ENCODE data around the gene NMU.
"Not testable (repeated sequence)": the region's sequence is repeated elsewhere in the genome, so short reads cannot be mapped to it uniquely, and the experiment has no call there.

NMU gene, protein sequence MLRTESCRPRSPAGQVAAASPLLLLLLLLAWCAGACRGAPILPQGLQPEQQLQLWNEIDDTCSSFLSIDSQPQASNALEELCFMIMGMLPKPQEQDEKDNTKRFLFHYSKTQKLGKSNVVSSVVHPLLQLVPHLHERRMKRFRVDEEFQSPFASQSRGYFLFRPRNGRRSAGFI

DNA sequence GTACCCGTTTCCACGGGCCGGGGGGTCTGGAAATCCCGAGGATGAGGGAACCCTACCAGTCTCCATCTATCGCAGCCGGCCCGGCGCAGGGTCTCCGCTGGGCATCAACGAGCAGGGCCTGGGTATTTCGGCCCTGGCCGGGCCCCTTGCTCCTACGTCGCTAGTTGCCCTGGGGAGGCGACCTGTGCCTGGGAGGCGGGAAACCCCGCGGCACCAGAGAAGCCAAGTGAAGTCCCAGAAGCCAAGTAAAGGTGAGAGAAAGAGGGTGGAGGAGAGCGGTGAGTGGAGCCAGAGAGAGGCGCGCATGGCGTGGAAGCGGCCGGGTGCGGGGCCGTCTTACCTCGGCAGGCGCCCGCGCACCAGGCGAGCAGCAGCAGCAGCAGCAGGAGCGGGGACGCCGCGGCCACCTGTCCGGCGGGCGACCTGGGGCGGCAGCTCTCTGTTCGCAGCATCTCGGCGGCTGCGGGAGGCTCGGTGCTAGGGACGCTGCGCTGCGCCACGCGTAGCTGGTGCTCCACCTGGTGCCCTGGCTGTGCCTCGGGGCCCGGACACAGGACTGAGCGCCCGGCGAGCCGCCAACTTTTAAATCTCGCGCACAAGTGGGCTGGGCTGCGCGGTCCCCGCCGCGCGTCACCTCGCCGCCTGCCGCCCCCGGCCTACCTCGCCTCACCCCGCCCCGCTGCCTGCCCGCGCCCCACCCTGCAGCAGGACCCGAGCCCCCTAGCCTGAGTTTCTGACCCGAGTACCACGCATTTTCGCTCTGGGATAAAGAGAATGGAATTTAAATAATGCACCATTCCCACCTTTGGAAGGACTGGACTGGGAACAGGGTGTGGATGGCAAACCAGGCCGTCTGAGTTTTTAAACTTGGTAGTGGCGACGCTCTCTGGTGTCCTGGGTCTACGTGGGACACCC, at the start of gene NMU:
TSS of gene NMU (minus strand) at position 558 of the 915 bp plus-strand sequence. CDS start at position 452, 106 bp downstream.
- TF ChIP-seq POLR2A (IDR thresholded peaks at IDR 0.05; ENCODE audit: low read length) = no peak
- no peak for TF ChIP-seq GATA1 (IDR thresholded peaks at IDR 0.05; ENCODE audit: low read depth, low read length)
- DNase-seq = peak; percentile 57 to 63

DNA sequence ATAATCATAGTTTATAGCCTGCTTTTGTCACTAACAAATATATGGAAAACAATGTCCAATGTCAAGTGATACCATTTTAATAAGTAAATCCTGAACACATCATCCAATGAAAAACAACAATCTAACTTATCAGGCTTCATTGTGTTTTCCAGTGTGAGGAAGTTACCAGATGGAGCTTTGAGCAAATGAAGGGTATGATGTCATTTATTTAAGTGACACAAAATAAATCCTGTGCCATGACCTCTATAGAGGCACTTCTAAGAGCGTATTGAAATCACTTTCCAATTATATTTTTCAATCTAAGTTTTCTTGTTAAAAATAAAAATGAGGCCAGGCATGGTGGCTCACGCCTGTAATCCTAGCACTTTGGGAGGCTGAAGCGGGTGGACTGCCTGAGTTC, 48.2 kb upstream of the NMU start:
- TF ChIP-seq GATA1 (IDR thresholded peaks at IDR 0.05; ENCODE audit: low read depth, low read length) (no peak), POLR2A (IDR thresholded peaks at IDR 0.05; ENCODE audit: low read length) (no peak)

DNA sequence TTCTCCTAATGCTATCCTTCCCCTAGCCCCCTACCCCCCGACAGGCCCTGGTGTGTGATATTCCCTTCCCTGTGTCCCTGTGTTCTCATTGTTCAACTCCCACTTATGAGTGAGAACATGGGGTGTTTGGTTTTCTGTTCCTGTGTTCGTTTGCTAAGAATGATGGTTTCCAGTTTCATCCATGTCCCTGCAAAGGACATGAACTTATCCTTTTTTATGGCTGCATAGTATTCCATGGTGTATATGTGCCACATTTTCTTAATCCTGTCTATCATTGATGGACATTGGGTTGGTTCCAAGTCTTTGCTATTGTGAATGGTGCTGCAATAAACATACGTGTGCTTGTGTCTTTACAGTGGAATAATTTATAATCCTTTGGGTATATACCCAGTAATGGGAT, 46.7 kb upstream of the NMU start:
- not testable (repeated sequence) for DNase-seq

More for the DNA sequence above, 48.2 kb upstream of the NMU start:
- no peak for DNase-seq

DNA sequence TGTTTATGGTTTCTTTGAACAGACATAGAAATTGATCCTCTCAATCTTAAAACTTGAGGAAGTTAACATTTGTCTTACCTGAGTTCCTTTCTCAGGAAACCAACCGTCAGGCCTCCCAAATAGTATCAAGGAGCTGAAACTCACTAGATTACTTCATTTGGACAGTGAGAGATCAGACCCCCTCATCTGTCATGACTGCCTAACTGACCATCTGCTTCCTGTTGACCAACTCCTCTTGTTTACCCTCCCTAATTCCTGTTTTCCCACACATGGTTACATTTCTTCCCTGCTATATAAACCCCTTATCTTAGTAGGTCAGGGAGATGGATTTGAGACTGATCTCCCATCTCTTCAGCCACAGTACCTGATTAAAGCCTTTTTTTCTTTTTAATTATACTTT, 46.2 kb upstream of the NMU start:
- TF ChIP-seq GATA1 (IDR thresholded peaks at IDR 0.05; ENCODE audit: low read depth, low read length) = no peak
- no peak for TF ChIP-seq POLR2A (IDR thresholded peaks at IDR 0.05; ENCODE audit: low read length)
- no peak for DNase-seq

DNA sequence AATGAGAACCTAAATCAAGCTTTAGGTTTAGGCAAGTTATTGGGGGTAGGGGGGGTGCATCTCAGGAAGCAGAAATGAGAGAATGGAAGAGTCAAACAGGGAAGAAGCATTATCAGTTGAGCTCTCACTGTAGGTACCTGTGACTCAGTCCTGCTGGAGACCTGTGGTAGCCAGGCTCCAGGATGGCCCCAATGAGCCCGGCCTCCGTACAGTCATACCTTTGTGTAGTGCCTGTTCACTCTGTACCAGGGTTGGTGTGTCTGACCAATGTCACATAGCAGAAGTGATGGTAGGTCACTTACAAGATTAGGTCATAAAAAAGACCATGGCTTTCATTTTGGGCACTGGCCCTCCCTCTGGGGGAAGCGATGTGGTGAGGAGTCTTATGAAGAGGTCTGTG, 45.3 kb upstream of the NMU start:
- TF ChIP-seq POLR2A (IDR thresholded peaks at IDR 0.05; ENCODE audit: low read length) (no peak), GATA1 (IDR thresholded peaks at IDR 0.05; ENCODE audit: low read depth, low read length) (no peak)
- DNase-seq = no peak

DNA sequence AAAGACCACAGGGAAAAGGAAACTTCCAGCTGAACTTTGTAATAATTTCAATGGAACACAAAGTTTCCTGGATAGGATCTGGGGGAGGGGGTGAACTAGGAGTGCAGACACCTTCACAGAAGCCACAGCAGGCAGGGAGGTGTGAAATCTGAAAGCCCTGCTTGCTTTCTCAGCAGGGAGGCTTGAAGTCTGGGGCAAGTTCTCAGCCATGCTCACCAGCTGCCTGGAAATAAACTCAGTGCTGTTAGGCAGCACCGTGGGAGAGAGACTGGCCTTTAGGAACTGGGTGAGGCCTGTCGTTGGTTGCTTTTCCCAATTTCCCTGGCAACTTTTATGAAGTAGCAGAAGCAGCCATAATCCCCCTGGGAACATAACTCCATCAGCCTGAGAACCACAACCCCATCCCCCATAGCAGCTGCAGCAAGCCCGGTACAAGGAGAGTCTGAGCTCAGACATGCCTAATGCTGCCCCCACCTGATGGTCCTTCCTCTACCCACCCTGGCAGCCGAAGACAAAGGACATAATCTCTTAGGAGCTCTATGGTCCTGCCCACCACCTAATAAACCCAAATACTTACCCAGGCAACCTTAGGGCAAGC, 39.2 kb upstream of the NMU start:
- DNase-seq = no peak
- TF ChIP-seq POLR2A (IDR thresholded peaks at IDR 0.05; ENCODE audit: low read length) = no peak
- no peak for TF ChIP-seq GATA1 (IDR thresholded peaks at IDR 0.05; ENCODE audit: low read depth, low read length)

DNA sequence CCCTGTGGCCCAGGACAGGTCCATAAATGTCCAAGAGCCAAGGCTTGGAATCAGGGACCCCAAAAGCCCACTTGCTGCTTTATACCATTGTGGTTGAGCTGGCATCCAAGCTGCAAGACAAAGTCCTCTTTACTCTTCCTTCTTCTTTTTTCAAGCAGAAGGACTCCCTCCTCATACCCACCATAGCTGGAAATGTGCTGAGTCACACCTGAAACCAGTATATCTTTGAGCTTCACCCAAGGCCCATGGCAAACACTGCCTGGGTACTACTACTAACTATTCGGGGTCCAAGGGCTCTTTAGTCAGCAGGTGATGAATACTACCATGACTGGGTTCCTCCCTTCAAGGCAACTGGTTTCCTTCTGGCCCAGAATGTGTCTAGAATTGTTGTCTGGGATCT, 37.3 kb upstream of the NMU start:
- DNase-seq = peak; percentile 13 to 24
- TF ChIP-seq GATA1 (IDR thresholded peaks at IDR 0.05; ENCODE audit: low read depth, low read length) (no peak), POLR2A (IDR thresholded peaks at IDR 0.05; ENCODE audit: low read length) (no peak)

DNA sequence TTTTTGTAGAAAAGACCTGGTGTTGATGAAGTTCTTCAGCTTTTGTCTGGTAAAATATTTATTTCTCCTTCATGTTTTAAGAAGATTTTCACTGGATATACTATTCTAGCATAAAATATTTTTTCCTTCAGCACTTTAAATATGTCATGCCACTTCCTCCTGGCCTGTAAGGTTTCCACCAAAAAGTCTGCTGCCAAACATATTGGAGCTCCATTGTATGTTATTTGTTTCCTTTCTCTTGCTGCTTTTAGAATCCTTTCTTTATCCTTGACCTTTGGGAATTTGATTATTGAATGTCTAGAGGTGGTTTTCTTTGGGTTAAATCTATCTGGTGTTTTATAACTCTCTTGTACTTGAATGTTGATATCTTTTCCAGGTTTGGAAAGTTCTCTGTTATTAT, 35.6 kb upstream of the NMU start:
- TF ChIP-seq POLR2A (IDR thresholded peaks at IDR 0.05; ENCODE audit: low read length) = no peak
- no peak for TF ChIP-seq GATA1 (IDR thresholded peaks at IDR 0.05; ENCODE audit: low read depth, low read length)

DNA sequence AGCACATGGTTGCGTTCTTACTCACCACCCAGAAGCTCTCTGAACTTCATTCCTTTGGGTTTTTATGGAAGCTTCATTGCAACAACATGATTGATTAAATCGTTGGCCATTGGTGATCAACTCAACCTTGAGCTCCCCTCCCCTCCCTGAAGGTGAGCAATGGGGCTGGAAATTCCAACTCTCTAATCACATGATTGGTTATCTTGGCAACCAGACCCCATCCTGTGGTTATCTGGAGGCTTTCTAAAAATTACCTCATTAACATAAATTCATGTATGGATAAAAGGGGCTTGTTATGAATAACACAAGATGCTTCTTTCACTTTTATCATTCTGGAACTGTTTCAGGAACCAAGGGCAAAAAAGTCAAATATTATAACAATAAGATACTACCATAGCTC, 34.6 kb upstream of the NMU start:
- no peak for TF ChIP-seq GATA1 (IDR thresholded peaks at IDR 0.05; ENCODE audit: low read depth, low read length)
- no peak for TF ChIP-seq POLR2A (IDR thresholded peaks at IDR 0.05; ENCODE audit: low read length)
- peak; percentile 4 to 28 for DNase-seq

More for the DNA sequence above, 35.6 kb upstream of the NMU start:
- DNase-seq = no peak

DNA sequence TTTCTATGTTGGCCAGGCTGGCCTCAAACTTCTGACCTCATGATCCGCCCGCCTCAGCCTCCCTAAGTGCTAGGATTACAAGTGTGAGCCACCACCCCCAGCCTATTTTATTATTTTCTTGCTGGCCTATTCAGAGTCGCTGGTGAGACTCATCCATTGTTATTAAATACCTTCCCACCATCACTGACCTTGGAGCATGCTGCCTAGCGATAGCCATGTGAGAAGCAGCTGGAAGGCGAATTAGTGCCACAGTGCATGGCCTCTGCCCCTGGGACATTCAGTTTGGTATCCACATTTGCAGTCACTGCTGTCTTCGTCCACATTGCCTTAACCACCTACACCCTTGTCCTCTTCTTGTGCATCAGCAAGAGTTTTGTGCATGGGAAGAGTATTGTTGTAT, 32.4 kb upstream of the NMU start:
- TF ChIP-seq POLR2A (IDR thresholded peaks at IDR 0.05; ENCODE audit: low read length) = no peak
- TF ChIP-seq GATA1 (IDR thresholded peaks at IDR 0.05; ENCODE audit: low read depth, low read length) = no peak

DNA sequence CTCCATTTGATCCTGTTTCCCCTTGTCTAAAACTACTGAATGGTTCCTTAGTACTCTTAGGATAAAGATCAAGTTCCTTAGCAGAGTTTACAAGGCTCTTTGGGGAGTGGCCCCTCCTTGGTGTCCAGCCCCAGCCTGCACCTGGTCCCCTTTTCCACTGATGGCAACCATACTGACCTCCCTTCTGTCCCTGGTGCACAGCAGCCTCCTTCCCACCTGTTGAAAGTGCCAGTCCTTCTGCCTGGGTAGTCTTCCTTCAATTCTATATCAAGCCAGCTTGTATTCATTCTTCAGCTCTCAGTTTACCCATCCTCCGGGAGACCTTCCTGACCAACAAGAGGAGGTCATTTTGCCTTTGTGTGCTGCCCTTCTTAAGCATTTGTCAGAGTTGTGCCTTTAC, 30.4 kb upstream of the NMU start:
- TF ChIP-seq GATA1 (IDR thresholded peaks at IDR 0.05; ENCODE audit: low read depth, low read length) = no peak
- TF ChIP-seq POLR2A (IDR thresholded peaks at IDR 0.05; ENCODE audit: low read length) = no peak
- no peak for DNase-seq

More for the DNA sequence above, 32.4 kb upstream of the NMU start:
- no peak for DNase-seq

DNA sequence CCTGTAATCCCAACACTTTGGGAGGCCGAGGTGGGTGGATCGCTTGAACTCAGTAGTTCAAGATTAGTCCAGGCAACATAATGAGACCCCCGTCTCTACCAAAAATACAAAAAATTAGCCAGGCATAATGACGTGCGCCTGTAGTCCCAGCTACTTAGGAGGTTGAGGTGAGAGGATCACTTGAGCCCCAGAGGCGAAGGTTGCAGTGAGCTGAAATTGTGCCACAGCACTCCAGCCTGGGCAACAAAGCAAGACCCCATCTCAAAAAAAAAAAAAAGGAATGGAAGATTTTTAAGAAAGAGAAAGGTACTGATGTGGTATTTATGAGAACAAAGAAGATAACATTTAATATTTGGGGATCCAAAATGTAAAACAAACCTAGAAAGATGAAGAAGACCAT, 27.0 kb upstream of the NMU start:
- TF ChIP-seq GATA1 (IDR thresholded peaks at IDR 0.05; ENCODE audit: low read depth, low read length) (no peak), POLR2A (IDR thresholded peaks at IDR 0.05; ENCODE audit: low read length) (no peak)
- DNase-seq = no peak

DNA sequence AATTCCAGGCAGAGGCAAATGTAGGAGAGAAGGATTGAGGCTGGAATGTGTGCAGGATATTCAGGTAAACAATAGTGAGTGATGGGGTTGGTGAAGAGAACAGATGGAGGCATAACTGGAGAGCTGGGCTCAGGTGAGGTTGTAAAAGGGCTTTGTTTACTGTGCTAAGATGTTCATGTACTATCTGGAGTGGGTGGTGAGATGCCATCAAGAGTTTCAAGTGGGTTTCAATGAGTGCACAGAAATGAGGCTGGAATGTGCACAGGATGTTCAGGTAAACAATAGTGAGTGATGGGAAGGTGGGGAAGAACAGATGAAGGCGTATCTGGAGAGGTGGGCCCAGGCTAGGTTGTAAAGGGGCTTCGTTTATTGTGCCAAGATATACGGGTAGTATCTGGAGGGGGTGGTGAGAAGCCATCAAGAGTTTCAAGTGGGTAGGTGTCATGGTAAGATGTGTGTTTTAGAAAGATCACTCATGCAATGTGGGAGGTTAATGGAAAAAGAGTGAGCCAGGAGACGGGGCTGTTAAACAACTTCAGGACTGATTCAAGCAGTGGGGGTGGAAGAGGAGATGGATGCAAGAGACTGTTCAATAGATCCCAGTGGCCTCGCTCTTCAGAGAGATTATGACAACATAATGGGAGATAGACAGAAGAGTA, 25.4 kb upstream of the NMU start:
- no peak for DNase-seq
- no peak for TF ChIP-seq POLR2A (IDR thresholded peaks at IDR 0.05; ENCODE audit: low read length)
- no peak for TF ChIP-seq GATA1 (IDR thresholded peaks at IDR 0.05; ENCODE audit: low read depth, low read length)

DNA sequence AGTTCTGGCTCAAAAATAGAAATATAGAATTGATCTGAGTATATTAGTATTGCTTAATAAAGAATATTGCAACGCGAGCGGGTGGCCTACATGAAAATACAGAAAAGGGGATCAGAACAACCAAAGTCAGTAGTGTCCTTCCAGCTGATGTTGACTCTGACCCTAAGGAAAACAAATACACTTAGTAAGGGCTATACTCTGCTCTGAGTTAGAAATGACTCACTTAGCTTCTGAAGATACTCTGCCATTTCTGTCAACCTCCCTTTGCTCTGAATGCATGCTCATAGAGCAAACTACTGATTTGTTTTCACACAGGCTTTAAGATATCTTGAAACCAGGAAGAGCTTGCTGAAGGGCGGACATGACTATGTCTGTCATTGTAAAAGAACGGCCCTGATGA, 22.6 kb upstream of the NMU start:
- DNase-seq = no peak
- no peak for TF ChIP-seq GATA1 (IDR thresholded peaks at IDR 0.05; ENCODE audit: low read depth, low read length)
- no peak for TF ChIP-seq POLR2A (IDR thresholded peaks at IDR 0.05; ENCODE audit: low read length)

Data from erythroblast (primary cell).